ENCODE data around the gene CHI3L1.

CHI3L1 gene

DNA sequence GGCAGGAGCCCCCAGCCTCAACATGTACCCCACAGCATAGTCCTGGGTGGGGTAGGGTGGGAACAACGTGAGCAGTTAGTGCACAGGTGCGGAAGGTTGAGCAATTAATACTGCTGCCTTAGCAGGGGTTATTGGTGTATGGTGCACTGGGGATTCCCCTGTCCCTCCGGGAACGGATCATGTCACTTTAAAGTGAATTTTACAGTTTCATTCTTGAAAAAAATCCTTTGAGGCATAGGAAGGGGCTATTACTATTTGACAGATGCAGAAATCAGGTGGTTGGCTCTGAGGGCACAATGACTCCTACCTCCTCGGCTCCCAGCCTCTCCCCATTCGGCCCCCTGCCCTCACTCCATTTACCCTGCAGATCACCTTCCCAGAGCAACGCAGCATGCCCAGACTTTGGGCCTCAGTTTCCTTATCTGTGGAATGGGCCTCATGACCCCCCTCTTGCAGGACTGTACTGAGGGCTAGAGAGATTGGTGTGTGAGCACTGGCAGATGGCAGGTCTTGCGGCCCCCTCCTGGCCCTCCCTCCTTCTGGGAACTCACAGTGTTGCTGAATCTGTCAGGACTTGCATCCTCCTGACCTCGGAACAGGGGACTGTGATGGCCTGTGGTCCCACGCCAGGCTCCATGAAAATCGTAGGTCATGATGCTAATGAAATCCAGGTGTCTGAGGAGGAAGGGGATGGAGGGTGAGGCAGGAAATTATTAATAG is 5.7 kb downstream of the CHI3L1 start:
- DNase-seq = no peak

DNA sequence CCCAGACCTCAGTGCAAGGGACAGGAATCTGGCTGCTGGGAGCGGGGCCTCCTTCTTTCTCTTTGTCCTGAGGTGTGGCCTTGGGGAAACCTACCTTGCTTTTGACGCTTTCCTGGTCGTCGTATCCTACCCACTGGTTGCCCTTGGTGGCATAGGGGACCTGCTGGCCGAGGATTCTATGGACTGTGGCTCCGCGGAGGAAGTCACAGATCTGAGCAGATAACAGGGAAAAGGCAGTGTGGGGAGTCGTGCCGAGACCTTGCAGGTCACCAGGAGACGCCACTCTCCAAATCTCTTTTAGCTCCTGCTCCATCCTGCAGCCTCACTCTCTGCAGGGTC is 6.9 kb downstream of the CHI3L1 start:
- no peak for DNase-seq

DNA sequence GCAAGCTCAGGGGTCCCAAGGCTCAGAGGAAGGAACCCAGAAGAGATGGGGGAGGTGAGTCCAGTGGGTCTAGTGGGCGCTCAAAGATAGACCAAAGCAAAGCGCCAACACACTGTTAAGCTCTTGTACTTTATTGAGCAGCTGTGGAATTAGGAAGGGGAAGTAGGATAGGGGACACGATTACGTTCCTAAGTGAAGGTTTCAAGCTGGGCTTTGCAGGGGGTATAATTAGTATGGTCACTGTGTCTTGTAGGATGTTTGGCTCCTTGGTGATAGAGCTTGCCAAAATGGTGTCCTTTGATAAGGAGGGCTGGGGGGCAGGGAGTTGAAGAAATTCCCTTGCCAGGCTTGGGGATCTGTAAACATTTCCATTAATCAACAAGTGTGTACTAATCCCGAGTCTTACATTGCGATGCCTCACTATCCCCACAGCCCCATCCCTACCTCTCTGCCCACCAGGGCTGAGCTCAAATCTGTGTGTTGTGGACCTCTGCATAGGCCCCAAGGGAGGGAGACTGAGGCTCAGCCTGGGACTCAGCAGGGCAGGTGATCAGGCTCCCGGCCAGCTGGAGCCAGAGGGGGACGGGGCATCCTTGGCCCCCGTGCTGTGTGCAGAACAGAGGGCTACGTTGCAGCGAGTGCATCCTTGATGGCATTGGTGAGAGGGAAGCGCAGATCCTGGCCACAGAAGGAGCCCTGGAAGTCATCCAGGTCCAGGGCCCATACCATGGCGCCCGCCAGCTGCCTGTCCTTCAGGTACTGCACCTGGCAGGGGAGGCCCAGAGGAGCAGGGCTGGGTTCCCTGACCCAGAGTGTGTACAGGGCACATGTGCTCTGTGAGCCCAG is 7.5 kb downstream of the CHI3L1 start:
- no peak for DNase-seq

- no peak for DNase-seq
Measured at GRCh38 chr1:203178083-203178482, 8.4 kb downstream of the CHI3L1 start.

DNA sequence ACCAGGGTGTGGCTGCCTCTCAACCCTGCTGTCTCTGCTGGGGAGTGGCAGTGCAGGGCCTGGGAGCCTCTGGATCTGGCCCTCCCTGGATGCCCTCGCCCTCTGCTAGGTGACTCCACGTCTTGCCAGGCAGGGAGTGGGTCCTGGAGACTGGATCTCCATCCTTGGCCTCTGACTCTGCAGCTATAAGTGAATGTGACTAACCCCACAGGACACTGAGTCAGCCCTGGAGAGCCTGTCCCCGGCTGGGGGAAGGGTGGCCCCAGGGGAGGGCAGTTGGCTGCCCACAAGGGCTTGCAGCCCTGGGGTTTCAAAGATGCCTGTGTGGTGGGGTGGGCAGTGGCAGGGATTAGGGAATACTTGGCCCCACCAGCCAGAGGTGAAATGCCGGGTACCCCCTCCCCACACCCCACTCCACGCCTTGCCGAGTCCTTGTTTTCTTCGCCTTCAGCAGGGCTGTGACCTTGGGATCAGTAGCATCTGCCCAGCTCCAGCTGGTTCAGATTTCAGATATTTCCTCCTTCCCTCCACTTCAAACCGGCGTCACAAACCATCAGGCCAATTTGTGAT is 8.9 kb downstream of the CHI3L1 start:
- no peak for DNase-seq

DNA sequence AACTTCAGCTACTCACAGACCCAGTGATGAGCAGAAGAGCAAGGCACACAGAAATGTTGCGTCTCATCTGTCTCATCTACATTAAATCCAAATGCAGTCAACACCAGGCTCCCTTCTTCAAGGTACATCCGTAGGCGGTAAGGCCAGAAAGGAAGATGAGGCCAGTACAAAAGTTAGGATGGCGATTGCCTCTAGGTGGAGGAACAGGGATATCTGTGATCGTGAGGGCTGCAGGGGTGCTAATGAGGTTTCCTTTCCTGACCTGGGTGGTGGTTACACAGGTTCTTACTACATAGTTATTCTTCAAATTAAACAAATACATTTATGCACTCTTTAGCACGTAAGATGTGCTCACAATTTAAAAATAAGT is 9.5 kb downstream of the CHI3L1 start:
- no peak for DNase-seq

DNA sequence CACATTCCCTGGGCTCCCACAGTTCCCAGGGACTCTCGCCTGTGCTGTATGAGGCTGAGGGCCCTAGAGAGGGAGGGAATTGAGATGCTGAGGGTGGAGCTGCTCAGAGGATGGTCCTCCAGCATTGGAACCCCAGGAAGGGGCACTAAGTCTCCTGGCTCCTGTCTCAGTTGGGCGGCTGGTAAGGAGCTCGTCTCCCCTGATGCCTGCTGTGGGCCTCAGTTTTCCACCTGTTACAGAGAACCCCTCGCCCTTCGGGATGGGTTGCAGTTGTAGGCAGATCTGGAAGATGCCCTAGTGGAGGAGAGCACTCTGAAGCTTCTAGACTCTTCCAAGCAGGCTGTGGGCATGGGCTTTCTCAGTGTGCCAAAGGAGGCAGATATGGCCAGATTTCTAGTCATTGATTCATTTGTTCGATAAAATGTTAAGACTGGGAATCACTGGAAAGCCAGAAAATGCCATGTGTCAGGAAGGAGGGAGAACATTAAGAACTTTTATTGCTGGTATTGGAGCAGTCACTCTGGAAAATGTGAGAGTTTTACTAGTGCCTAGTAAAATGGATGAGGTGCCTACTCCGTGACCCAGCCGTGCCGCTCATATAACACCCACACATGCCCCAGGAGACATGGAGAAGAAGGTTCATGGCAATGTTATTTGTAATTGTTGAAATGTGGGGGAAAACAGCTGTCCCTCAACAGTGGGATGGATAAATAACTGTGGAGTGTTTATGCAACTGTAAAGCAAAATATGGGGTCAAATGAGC is 10.1 kb downstream of the CHI3L1 start:
- DNase-seq = no peak

DNA sequence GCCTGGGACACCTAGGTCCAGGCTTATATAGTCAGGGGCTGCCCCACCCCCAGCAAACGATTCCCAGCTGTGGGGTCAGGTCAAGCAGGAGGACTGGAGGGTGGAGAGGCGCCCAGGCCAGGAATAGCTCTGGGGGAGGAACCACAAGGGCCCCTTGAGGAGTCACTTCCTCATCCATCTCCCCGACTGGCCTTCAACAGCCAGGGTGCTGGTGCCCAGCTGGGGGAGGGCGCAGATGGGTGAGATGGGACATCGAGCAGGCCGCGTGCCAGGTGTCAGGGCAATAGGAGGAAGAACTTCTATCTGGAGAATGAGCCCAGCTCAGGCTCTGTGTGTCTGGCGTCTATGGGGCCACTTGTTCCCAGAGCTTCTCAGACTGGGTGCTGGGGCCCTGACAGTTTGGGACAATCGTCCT is 10.7 kb downstream of the CHI3L1 start:
- no peak for DNase-seq

DNA sequence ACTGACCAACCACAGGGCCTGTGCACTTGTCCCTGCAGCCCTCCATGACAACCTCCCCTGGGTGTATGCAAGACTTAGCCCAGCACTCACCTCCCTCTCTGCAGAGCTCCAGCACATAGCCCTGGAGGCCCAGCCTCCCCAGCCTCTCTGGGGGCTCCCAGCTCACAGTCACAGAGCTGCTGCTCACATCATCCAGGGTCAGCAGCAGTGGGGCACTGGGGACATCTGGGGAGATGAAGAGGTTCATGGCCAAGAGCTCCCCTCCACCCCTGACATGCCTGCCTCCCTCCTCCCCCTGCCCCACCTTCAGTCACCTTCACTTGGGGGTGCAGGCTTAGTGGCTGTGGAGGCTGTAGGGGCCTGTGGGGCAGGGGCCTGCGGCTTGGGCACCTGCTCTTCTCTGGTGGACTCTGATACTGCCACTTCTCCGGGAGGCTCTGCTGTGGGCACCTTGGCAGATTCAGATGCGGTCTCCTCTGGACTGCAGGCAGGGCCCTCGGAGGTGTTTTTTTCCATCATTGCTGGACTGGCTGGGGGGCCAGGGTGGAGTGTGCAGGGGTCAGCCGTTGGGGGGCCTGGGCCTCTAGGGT is 11.2 kb downstream of the CHI3L1 start, which contains the start of gene MYBPH:
MYBPH (minus strand) TSS at position 590 of the 590 bp plus-strand sequence; CDS start at position 519, 71 bp downstream.
- DNase-seq = no peak

DNA sequence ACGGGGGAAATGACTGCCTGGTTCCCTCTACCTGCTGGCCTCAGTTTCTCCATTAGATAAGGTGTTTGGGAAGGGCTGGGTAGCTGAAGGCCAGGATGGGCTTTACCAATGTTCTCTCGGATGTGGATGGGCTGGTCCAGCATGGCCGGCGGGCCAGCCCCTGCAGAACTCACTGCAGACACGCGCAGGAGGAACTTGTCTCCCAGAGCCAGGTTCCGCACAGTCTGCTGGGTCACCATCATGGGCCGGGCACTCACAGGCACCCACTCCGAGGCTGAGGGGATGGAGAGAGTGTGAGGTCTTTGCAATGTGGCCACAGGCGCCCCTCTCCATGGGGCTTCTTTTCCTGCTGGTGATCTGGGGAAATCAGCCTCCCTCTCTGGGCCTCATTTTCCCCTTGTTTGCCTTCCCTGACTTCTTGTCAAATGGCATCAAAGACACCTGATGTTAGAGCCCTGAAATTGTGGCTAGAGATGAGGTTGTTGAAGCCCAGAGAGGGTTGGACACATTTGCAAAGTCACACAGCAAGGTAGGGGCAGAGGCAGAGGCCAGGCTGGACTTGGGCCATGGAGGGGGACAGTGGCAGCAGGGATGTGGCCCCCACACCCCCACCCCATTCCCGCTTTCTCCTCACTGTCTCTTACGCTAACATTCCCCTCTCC is 12.0 kb downstream of the CHI3L1 start:
- no peak for DNase-seq

GRCh38 chr1:203173566-203173965 is 12.9 kb downstream of the CHI3L1 start:
- DNase-seq = no peak

GRCh38 chr1:203173011-203173555 is 13.4 kb downstream of the CHI3L1 start:
- no peak for DNase-seq

GRCh38 chr1:203172184-203173010 is 14.1 kb downstream of the CHI3L1 start:
- DNase-seq = peak; percentile 37

GRCh38 chr1:203171341-203172183 is 14.9 kb downstream of the CHI3L1 start:
- DNase-seq = no peak

DNA sequence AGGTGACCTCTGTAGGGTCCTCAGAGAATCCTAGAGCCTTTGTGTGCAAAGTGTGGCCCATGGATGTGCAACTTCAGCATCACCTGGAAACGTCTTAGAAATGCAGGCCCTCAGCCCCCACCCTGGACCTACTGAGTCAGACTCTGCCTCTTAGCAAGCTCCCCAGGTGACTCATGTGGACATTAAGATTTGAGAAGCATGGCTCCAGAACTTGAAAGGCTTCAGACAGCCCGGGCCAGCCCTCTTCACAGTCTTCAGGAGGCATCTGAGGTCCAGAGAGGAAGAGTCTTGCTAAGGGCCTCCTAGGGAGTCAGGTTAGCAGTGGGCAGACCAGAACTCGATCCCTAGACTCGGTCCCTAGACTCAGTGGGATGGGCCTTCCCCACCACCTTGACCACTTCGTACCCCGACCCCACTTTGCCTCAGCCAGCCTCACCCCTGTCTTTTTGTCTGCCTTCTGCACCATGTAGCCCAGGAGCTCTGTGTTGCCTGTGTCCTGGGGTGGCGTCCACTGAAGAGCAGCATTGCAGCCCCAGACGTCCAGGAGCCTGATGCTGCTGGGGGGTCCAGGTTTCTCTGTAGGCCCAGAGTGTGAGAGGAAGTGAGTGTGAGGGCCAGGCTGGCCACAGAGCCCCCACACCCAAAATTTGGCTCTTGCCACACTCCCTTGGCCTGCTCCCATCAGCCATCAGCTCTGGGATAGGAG is 15.7 kb downstream of the CHI3L1 start:
- DNase-seq = no peak

DNA sequence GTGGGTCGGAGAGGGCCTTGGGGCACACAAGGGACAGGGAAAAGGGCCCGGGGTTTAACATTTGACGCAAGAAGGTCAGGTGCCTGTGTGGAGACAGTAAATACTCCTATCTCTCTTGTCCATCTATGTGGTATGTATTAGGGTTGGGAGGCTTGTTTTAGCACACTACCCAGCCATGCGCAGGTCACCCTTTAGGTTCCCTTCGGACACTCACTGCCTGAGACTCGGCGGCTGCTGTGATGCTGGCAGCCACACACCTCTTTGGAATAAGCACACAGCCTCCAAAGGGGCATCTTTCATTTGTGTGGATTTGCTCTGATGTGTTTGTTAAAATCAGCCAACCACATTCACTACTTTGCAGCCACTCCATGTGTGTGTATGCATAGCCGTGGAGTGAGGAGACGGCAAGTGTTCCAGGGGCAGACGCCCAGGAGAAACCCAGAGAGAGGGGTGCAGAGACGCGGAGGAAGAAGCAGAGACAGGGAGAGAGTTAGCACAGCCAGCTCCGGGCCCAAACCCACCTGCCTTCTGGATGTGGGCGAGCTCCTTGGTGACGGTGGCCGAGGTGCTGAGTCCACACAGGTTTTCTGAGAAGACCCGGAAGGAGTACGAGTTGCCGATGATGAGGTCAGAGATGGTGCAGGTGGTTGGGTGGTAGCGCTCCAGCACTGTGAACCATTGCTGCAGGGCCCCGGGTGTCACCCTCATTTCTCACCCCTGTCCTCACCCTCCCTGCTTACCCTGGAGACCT is 16.6 kb downstream of the CHI3L1 start:
- no peak for DNase-seq

- no peak for DNase-seq
Measured at GRCh38 chr1:203168991-203169390, 17.5 kb downstream of the CHI3L1 start.

GRCh38 chr1:203168256-203168786 is 18.2 kb downstream of the CHI3L1 start:
- no peak for DNase-seq

GRCh38 chr1:203167913-203168200 is 18.6 kb downstream of the CHI3L1 start:
- no peak for DNase-seq

Measured in T-helper 9 cell (primary cell).